ENCODE results near the gene HLF.

The HLF gene

DNA sequence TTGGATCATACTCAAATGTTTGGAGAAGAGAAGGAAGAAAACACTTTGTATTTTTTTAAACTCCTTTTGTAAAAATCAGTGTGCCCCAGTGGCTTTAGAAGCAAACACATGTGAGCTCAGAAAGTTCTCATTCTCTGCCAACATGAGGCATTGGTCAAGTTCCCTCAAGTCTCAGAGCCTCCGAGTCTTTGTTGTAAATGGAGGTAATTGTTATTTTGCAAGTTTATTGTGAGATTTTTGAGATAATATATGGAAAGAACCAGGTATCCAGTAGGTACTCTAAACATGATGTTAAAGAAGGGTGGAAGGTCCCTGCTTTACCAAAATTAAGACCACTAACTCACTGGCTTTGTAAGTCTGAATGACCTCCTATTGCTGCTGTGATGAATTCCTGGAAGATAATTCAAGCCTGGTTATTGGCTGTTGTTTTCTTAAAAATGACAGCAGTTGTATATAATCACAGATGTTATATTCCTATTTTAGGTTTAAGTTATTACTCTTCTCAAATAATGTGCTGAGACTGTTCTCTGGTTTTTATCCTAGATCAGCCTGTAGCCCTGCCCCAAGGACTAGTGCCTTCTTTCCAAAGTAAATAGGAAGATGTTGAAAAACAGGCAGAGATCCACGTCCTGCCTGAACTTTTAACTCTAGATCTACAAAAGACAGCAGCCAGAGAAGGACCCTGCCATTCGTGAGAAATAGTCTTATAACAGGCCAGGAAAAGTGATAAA is 2.4 kb downstream of the HLF start:
- Histone ChIP-seq H3K9ac (ENCODE audit: low read length) (no peak overlapping the region), H2AFZ (ENCODE audit: low read depth, low read length) (no peak overlapping the region), H3K14ac (ENCODE audit: low read length in 2 of 2) (no peak overlapping the region), H3K79me1 (replicated peaks; ENCODE audit: low read length, poor library complexity, severe bottlenecking) (no peaks in the 10 kb centered on the region), H4K91ac (ENCODE audit: low read length) (no peak overlapping the region), H2BK120ac (ENCODE audit: low read depth, low read length) (no peak overlapping the region), H3K18ac (ENCODE audit: low read depth in 1 of 2, low read length in 2 of 2) (no peak overlapping the region), H3K27me3 (ENCODE audit: control insufficient read depth in 1 of 2, insufficient read depth in 1 of 2, low read length in 2 of 2) (peaks cover 41 to 67% of the 10 kb centered on the region in 2 experiments), H3K4me2 (ENCODE audit: low read length, poor library complexity, severe bottlenecking) (no peak overlapping the region), H2BK15ac (ENCODE audit: low read depth, poor library complexity, severe bottlenecking) (no peak overlapping the region), H2BK12ac (ENCODE audit: low read length in 2 of 2) (no peak overlapping the region), H2AK5ac (ENCODE audit: low read length, severe bottlenecking) (no peak overlapping the region), H3K36me3 (ENCODE audit: control insufficient read depth in 1 of 2, insufficient read depth in 2 of 2, low read depth in 1 of 2, low read length in 2 of 2) (no peaks in the 10 kb centered on the region), H3K4me1 (ENCODE audit: control insufficient read depth, insufficient read depth, low read depth, low read length) (peaks cover 18% of the 10 kb centered on the region), H3K9me3 (ENCODE audit: control insufficient read depth, low read length) (no peaks in the 10 kb centered on the region), H3K4ac (ENCODE audit: low read depth in 1 of 2, low read length in 2 of 2) (no peak overlapping the region), H4K8ac (ENCODE audit: low read length) (no peak overlapping the region), H3K23ac (ENCODE audit: low read length in 2 of 2) (no peak overlapping the region), H2BK5ac (ENCODE audit: low read depth, low read length, poor library complexity, severe bottlenecking) (no peak overlapping the region), H3K27ac (ENCODE audit: low read length, poor library complexity, severe bottlenecking) (no peak overlapping the region), H3K4me3 (ENCODE audit: insufficient read depth in 1 of 2, low read depth in 1 of 2, low read length in 2 of 2) (no peak overlapping the region)
- no peak for DNase-seq
- WGBS = 90% methylated on average over 2 of the region's 3 CpGs

DNA sequence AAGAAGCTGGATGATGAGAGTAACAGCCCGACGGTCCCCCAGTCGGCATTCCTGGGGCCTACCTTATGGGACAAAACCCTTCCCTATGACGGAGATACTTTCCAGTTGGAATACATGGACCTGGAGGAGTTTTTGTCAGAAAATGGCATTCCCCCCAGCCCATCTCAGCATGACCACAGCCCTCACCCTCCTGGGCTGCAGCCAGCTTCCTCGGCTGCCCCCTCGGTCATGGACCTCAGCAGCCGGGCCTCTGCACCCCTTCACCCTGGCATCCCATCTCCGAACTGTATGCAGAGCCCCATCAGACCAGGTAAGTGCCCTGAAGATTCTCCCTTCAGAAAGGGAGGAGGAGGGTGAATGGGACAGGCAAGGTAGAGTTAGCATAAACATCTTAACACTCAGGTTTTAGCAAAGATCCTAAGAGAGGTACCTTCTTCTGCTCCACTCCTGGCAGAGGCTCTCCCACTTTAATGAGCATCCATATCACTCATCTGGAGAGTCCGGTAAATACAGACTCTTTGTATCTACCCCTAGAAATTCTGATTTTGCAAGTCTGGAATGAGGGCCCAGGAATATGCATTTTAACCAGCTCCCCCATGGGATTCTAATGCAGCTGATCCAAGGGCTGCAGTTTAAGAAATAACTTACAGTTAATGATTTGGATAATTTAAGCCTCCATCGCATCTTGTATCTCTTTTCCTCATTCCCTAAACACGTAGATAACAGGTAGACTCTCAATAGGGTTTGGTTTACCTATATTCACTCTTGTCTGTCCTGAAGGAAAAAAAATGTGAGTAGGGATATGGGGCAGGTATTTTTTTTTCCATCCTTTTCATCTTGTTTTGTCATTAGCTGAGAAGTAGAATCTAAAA is 3.3 kb downstream of the HLF start:
- Histone ChIP-seq H3K4me3 (ENCODE audit: insufficient read depth in 1 of 2, low read depth in 1 of 2, low read length in 2 of 2) (no peak overlapping the region), H3K23ac (ENCODE audit: low read length in 2 of 2) (no peak overlapping the region), H2BK12ac (ENCODE audit: low read length in 2 of 2) (no peak overlapping the region), H3K9ac (ENCODE audit: low read length) (no peak overlapping the region), H2BK120ac (ENCODE audit: low read depth, low read length) (no peak overlapping the region), H3K9me3 (ENCODE audit: control insufficient read depth, low read length) (no peaks in the 10 kb centered on the region), H3K27me3 (ENCODE audit: control insufficient read depth in 1 of 2, insufficient read depth in 1 of 2, low read length in 2 of 2) (peaks cover 32 to 58% of the 10 kb centered on the region in 2 experiments), H4K91ac (ENCODE audit: low read length) (no peak overlapping the region), H3K18ac (ENCODE audit: low read depth in 1 of 2, low read length in 2 of 2) (no peak overlapping the region), H2AK5ac (ENCODE audit: low read length, severe bottlenecking) (no peak overlapping the region), H3K36me3 (ENCODE audit: control insufficient read depth in 1 of 2, insufficient read depth in 2 of 2, low read depth in 1 of 2, low read length in 2 of 2) (no peaks in the 10 kb centered on the region), H2AFZ (ENCODE audit: low read depth, low read length) (no peak overlapping the region), H3K4me1 (ENCODE audit: control insufficient read depth, insufficient read depth, low read depth, low read length) (peaks cover 18% of the 10 kb centered on the region), H2BK15ac (ENCODE audit: low read depth, poor library complexity, severe bottlenecking) (no peak overlapping the region), H4K8ac (ENCODE audit: low read length) (no peak overlapping the region), H3K4ac (ENCODE audit: low read depth in 1 of 2, low read length in 2 of 2) (no peak overlapping the region), H3K4me2 (ENCODE audit: low read length, poor library complexity, severe bottlenecking) (no peak overlapping the region), H2BK5ac (ENCODE audit: low read depth, low read length, poor library complexity, severe bottlenecking) (no peak overlapping the region), H3K14ac (ENCODE audit: low read length in 2 of 2) (no peak overlapping the region), H3K79me1 (replicated peaks; ENCODE audit: low read length, poor library complexity, severe bottlenecking) (no peaks in the 10 kb centered on the region), H3K27ac (ENCODE audit: low read length, poor library complexity, severe bottlenecking) (no peak overlapping the region)
- no peak for DNase-seq
- WGBS = 95% methylated on average over 6 of the region's 11 CpGs

DNA sequence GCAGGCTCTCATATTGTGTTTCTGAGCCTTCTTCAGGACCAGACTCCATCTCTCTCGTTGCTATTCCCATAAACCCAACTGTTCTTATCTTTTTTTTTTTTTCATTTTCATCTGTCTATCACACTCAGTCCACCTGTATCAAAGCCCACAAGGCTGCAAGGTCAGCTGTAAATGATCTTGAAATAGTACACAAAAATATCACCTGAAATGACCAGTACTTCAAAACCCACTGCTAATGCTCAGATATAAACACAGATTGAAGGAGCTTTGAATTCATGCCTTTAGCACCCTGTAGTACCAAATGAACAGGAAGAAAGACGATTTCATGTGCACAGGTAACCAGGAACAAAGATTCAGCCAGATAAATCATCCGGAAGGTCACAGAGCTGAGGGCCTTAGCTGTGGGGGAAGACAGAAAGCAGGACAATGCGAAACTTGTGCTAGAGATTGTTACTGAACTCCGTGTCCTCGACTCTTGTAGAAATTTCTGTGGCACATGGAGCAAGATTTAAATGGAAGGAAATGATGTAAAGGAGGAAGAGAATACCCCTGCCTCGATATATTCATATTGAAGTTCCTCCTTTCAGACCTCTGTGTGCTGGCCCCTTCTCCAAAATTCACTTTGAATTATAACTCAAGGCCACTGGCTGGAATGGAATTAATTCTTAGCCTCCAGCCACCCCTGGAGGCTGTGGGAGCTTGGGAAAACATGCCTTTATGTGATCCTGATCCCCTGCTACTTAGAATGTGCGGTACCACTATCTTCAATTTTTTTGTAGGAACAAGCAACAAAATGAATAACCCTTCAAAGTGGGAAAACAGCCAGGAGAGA is 4.1 kb downstream of the HLF start:
- Histone ChIP-seq H3K79me1 (replicated peaks; ENCODE audit: low read length, poor library complexity, severe bottlenecking) (no peaks in the 10 kb centered on the region), H3K36me3 (ENCODE audit: control insufficient read depth in 1 of 2, insufficient read depth in 2 of 2, low read depth in 1 of 2, low read length in 2 of 2) (no peaks in the 10 kb centered on the region), H2BK120ac (ENCODE audit: low read depth, low read length) (no peak overlapping the region), H2BK15ac (ENCODE audit: low read depth, poor library complexity, severe bottlenecking) (no peak overlapping the region), H3K18ac (ENCODE audit: low read depth in 1 of 2, low read length in 2 of 2) (no peak overlapping the region), H3K9me3 (ENCODE audit: control insufficient read depth, low read length) (no peaks in the 10 kb centered on the region), H3K4me1 (ENCODE audit: control insufficient read depth, insufficient read depth, low read depth, low read length) (peaks cover 16% of the 10 kb centered on the region), H3K14ac (ENCODE audit: low read length in 2 of 2) (no peak overlapping the region), H2BK12ac (ENCODE audit: low read length in 2 of 2) (no peak overlapping the region), H3K27ac (ENCODE audit: low read length, poor library complexity, severe bottlenecking) (no peak overlapping the region), H3K9ac (ENCODE audit: low read length) (no peak overlapping the region), H2BK5ac (ENCODE audit: low read depth, low read length, poor library complexity, severe bottlenecking) (no peak overlapping the region), H3K23ac (ENCODE audit: low read length in 2 of 2) (no peak overlapping the region), H2AK5ac (ENCODE audit: low read length, severe bottlenecking) (no peak overlapping the region), H3K4me3 (ENCODE audit: insufficient read depth in 1 of 2, low read depth in 1 of 2, low read length in 2 of 2) (no peak overlapping the region), H3K27me3 (ENCODE audit: control insufficient read depth in 1 of 2, insufficient read depth in 1 of 2, low read length in 2 of 2) (peaks cover 24 to 54% of the 10 kb centered on the region in 2 experiments), H2AFZ (ENCODE audit: low read depth, low read length) (no peak overlapping the region), H4K91ac (ENCODE audit: low read length) (no peak overlapping the region), H3K4ac (ENCODE audit: low read depth in 1 of 2, low read length in 2 of 2) (no peak overlapping the region), H3K4me2 (ENCODE audit: low read length, poor library complexity, severe bottlenecking) (no peak overlapping the region), H4K8ac (ENCODE audit: low read length) (no peak overlapping the region)
- WGBS = 78% methylated on average over 8 of the region's 8 CpGs
- no peak for DNase-seq

DNA sequence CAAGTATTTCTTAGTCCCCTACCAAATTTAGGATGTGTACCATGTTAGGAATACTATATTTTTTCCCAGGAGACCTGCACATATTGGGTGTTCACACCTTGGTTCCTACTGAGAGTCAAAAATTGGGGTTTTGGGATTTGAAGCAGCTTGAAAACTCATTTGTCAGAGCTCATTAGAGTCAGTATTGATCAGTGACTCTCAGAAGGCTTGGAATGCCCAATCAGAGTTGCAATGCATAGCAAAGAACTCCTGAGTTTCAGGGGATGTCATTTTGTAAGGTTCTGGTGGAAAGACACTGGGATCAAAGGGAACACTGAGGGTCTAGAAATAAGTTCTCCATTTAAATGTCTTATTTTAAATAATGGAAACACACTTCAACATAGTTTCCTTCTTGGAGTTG is 5.1 kb downstream of the HLF start:
- Histone ChIP-seq H2BK12ac (ENCODE audit: low read length in 2 of 2) (no peak overlapping the region), H3K14ac (ENCODE audit: low read length in 2 of 2) (no peak overlapping the region), H4K8ac (ENCODE audit: low read length) (no peak overlapping the region), H3K4me2 (ENCODE audit: low read length, poor library complexity, severe bottlenecking) (no peak overlapping the region), H3K36me3 (ENCODE audit: control insufficient read depth in 1 of 2, insufficient read depth in 2 of 2, low read depth in 1 of 2, low read length in 2 of 2) (no peaks in the 10 kb centered on the region), H3K9me3 (ENCODE audit: control insufficient read depth, low read length) (no peaks in the 10 kb centered on the region), H3K9ac (ENCODE audit: low read length) (no peak overlapping the region), H3K4me1 (ENCODE audit: control insufficient read depth, insufficient read depth, low read depth, low read length) (peaks cover 9% of the 10 kb centered on the region), H3K27me3 (ENCODE audit: control insufficient read depth in 1 of 2, insufficient read depth in 1 of 2, low read length in 2 of 2) (peaks cover 17 to 46% of the 10 kb centered on the region in 2 experiments), H3K23ac (ENCODE audit: low read length in 2 of 2) (no peak overlapping the region), H4K91ac (ENCODE audit: low read length) (no peak overlapping the region), H2BK120ac (ENCODE audit: low read depth, low read length) (no peak overlapping the region), H3K27ac (ENCODE audit: low read length, poor library complexity, severe bottlenecking) (no peak overlapping the region), H3K4ac (ENCODE audit: low read depth in 1 of 2, low read length in 2 of 2) (no peak overlapping the region), H2AFZ (ENCODE audit: low read depth, low read length) (no peak overlapping the region), H2BK15ac (ENCODE audit: low read depth, poor library complexity, severe bottlenecking) (no peak overlapping the region), H3K18ac (ENCODE audit: low read depth in 1 of 2, low read length in 2 of 2) (no peak overlapping the region), H3K79me1 (replicated peaks; ENCODE audit: low read length, poor library complexity, severe bottlenecking) (no peaks in the 10 kb centered on the region), H2AK5ac (ENCODE audit: low read length, severe bottlenecking) (no peak overlapping the region), H2BK5ac (ENCODE audit: low read depth, low read length, poor library complexity, severe bottlenecking) (no peak overlapping the region), H3K4me3 (ENCODE audit: insufficient read depth in 1 of 2, low read depth in 1 of 2, low read length in 2 of 2) (no peak overlapping the region)
- no peak for DNase-seq

Measured in mesenchymal stem cell (in vitro differentiated cells and primary cell).